ENCODE data around the gene GET3. TPM values are rescaled to one million over a fixed set of nuclear protein-coding genes. Genes with fewer than 3 reads are reported as not detected.
A peak's percentile ranks its signal among the peaks of the same experiment; 100 is the strongest.

Gene GET3
- polyA plus RNA-seq, 3 donors = 76.6 to 94.6 (median 82.7) TPM

DNA sequence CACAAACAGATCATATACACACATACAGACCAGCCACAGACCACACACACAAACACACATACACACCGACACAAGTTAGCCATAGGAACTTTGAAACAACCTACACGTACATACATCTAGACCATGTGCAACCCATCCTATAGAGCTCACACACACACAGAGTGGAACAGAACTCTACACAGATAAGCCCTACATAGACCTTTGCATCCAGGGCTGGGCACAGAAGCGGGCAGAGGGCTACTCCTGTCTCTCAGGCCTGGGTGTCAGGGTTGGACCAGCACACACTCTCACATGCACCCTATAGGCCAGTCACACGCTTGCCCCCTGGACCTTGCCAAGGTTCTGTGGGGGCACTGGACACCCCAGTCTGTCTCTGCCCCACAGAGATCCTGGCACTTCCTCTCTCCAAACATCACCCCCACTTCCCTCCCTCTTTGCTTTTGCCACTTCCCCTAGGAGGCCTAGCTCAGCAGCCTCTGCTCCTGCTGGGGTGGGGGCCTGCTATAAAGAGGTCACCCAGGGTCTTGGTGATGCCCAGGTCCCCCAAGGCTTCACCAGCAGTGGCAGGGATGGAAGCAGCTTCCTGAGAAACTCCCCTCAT, 48.2 kb downstream of the GET3 start:
- DNase-seq (ENCODE audit: extremely low read depth in 1 of 11, low read depth in 9 of 11, low spot score in 4 of 11) = no peak

DNA sequence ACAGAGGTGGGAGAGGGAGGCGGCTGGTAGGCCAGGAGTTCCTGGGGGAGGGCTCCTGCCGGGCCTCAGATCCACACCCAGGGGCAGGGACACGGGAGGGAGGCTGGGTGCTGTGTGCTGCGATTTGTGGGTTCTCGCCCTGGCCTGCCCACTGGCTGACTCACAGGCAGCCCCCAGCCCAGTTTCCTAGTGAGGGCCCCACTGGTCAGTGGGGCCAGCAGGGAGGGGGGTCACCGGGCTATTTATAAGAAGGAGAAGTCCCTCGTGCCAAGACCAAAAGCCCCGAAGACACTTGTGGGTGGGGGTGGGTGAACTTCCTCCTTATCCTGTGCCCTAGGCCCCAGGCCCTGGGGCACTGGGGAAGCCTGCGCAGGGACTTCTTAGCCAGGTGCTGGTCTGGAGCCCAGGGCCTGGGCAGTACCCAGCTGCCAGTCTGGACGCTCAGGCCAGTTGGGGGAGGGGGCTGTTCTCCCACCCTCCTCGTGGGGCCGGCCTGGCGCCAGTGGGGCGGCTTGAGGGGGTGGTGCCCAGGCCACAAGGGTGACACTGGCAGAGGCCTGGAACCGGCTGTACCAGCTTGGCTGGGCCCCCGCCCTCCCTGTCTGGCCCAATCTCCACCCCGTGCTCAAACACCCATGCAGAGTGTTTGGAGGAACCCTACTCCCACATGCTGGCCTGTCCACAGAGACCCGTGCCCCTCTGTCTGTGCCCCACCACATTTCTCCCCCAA, 49.0 kb downstream of the GET3 start:
- no peak for DNase-seq (ENCODE audit: extremely low read depth in 1 of 11, low read depth in 9 of 11, low spot score in 4 of 11)

DNA sequence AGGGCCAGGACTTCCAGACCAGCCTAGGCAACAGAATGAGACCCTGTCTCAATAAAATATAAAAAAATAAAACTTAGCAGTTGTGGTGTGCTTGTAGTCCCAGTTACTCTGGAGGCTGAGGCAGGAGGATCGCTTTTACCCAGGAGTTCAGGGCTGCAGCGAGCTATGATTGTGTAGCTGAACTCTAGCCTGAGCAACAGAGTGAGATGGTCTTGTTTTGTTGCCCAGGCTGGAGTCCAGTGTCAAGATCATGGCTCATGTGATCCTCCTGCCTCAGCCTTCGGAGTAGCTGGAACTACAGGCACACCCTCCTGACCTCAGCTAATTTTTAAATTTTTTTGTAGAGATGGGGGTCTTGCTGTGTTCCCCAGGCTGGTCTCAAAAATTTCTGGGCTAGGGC, 49.7 kb downstream of the GET3 start:
- no peak for DNase-seq (ENCODE audit: extremely low read depth in 1 of 11, low read depth in 9 of 11, low spot score in 4 of 11)

DNA sequence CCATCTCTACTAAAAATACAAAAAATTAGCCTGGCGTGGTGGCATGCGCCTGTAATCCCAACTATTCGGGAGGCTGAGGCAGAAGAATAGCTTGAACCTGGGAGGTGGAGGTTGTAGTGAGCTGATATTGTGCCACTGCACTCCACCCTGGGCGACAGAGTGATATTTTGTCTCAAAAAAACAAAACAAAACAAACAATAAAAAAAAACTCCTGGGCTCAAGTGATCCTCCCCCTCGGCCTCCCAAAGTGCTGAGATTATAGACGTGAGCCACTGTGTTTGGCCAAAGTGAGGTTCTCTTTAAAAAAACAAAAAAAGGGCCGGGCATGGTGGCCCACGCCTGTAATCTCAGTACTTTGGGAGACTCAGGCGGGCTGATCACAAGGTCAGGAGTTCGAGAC, 50.2 kb downstream of the GET3 start:
- no peak for DNase-seq (ENCODE audit: extremely low read depth in 1 of 11, low read depth in 9 of 11, low spot score in 4 of 11)

DNA sequence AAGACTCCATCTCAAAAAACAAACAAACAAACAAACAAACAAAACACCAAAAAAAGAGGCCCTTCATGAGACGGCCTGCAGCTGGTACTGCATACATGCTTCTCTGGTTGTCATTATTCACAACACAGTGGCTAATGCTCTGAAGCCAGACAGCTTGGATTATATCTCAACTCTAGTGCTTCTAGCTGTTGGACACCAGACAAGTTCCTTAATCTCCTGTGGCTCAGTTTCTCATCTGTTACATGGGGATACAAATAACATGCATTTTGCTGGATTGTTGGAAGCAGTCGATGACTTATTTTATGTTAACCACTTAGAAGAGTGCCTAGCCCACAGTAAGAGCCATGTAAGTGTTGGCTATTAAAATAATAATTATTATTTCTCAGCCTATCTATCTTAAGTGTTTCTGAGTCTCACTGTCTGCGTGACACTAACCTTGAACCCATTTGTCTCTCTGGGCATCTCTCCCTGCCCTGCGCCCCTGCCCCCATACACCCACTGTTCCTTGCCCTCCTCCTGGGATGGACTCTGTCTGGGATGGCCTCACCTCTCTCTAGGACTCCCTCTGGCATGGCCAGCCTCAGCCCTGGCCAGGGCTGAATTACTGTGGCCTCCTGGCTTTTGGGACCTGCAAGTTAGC, 50.9 kb downstream of the GET3 start:
- no peak for DNase-seq (ENCODE audit: extremely low read depth in 1 of 11, low read depth in 9 of 11, low spot score in 4 of 11)

DNA sequence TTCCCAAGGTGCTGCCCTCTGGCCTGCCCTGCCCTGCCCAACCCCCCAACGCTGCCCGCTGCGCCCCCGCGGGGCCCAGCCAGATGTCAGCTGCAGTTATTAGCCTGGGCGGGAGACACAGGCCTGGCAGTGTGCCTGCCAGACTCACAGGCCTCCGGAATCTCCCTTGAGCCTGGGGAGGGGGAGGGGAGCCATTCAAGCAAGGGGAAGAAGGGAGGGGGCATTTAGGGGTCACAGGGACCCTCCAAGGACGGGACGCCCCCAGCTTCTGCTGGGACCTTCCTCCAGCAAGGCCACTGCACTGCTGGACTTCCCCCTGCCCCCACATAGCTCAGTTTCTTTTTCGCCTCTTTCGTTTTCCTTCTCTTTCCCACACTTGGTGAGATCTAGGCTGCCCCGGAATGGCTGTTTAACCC, 51.4 kb downstream of the GET3 start:
- no peak for DNase-seq (ENCODE audit: extremely low read depth in 1 of 11, low read depth in 9 of 11, low spot score in 4 of 11)

DNA sequence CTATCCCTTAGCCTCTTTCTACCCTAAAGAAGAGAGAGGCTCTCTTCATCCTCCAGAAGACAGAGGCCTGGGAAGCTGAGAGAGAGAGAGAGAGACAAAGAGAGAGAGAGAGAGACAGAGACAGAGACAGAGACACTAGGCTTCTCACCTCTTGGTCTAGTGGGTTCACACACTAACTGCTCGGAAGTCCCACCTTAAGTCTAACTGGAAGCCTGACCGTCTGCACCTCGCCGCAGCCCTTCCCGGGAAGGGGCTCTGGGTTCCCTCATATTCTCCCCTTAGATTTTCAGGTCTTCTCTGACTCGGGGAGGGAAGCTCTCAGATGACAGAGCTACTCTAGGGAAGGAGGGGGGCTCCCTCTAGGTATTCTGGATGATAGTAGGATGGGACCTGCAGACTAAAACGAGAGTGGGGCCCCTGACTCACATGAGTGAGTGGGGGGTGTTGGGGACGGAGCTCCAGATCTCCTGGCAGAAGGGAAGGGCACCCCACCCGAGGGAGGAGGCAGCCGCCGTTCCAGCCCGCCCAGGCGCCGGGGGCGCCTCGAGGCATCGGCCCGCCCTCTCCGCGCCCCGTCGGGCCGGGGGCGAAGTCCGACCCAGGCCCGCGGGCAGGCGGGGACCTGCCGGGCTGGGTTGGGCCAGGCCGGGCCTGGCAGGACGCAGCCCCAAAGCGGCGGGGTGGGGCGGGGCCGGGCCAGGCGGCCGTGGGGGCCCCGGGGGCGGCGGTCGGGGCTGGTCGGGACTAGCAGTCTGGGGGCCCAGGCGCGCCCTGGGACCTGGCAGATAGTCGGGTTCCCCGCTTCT, 52.0 kb downstream of the GET3 start:
- DNase-seq (ENCODE audit: extremely low read depth in 1 of 11, low read depth in 9 of 11, low spot score in 4 of 11) = no peak

DNA sequence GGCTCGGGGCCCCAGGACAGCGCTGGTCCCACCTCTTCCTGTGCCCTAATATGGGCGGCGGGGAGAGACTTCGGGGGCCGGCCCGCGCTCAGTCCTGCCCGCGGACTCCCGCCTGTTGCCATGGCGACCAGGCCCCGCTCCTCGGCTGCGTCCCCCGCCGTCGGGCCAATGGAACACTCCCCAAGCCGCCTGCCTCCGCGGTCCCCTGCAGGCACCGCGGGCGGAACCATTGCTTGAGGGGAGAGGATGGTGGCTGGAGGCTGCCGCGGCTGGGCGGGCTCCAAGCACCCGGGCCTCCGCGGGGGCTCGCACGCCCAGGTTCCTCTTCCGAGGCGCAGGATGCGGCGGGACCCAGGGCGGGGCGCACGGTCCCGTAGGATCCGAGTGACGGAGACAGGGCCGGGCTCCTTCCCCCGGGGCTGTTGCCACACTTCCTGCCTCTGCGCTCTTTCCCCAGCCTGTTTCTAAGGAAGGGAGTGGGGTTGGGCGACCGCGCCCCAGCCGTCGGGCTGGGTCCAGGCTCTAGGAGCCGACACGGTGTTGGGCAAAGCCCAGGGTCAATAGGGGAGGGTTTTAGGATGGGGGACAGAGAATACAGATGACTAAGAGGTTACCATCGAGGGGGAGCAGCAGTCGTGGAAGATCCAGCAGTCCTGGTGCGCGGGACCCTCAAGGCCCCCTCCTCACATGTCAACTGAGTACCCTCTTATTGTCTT, 52.8 kb downstream of the GET3 start:
- DNase-seq (ENCODE audit: extremely low read depth in 1 of 11, low read depth in 9 of 11, low spot score in 4 of 11) = peak in 8 of 11 donors; percentile 90 to 95 (median 92)

DNA sequence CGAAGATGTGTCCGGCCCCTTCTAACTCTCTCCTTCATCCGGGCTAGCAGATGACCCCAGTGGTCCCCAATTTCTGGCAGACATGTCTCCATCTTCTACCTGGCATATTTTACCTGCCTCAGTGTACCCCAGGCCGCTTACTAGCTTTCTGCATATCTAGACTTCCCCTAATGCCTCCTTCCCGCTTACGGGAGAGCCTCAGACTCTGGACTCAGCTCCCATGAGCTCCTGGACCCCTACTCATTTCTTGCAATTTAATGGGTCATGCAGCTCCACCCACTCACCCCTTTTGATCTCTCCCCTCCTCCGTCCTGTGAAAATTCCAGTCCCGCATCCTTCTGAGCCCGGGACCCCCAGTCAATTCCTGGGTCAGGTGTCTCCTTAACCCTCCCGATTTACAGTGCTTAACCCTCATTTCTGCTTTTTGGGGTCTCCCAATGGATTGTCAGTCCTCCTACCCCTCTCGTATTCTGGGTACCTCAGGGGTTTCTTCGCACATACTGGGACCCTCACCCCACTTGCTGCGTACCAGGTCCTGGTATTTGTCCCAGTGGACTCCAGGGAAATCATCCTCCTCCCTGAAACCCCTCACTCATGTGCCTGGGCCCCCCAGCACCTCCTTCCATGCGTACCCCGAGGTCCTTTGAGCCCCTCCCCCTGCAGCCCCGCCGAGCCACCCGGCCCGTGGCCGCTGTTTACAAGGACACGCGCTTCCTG, 53.5 kb downstream of the GET3 start:
- DNase-seq (ENCODE audit: extremely low read depth in 1 of 11, low read depth in 9 of 11, low spot score in 4 of 11) = no peak

DNA sequence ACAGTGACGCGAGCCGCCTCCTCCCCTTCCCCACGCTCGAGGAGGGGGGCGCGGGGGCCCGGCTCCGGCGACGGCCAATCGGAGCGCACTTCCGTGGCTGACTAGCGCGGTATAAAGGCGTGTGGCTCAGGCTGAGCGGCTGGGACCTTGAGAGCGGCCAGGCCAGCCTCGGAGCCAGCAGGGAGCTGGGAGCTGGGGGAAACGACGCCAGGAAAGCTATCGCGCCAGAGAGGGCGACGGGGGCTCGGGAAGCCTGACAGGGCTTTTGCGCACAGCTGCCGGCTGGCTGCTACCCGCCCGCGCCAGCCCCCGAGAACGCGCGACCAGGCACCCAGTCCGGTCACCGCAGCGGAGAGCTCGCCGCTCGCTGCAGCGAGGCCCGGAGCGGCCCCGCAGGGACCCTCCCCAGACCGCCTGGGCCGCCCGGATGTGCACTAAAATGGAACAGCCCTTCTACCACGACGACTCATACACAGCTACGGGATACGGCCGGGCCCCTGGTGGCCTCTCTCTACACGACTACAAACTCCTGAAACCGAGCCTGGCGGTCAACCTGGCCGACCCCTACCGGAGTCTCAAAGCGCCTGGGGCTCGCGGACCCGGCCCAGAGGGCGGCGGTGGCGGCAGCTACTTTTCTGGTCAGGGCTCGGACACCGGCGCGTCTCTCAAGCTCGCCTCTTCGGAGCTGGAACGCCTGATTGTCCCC, 54.2 kb downstream of the GET3 start, which contains the start of gene JUNB:
JUNB (plus strand) TSS at position 142 of the 706 bp plus-strand sequence; CDS start at position 428, 286 bp downstream.
- peak in 7 of 11 donors; percentile 87 to 93 (median 92) for DNase-seq (ENCODE audit: extremely low read depth in 1 of 11, low read depth in 9 of 11, low spot score in 4 of 11)

DNA sequence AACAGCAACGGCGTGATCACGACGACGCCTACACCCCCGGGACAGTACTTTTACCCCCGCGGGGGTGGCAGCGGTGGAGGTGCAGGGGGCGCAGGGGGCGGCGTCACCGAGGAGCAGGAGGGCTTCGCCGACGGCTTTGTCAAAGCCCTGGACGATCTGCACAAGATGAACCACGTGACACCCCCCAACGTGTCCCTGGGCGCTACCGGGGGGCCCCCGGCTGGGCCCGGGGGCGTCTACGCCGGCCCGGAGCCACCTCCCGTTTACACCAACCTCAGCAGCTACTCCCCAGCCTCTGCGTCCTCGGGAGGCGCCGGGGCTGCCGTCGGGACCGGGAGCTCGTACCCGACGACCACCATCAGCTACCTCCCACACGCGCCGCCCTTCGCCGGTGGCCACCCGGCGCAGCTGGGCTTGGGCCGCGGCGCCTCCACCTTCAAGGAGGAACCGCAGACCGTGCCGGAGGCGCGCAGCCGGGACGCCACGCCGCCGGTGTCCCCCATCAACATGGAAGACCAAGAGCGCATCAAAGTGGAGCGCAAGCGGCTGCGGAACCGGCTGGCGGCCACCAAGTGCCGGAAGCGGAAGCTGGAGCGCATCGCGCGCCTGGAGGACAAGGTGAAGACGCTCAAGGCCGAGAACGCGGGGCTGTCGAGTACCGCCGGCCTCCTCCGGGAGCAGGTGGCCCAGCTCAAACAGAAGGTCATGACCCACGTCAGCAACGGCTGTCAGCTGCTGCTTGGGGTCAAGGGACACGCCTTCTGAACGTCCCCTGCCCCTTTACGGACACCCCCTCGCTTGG, 55.0 kb downstream of the GET3 start:
- no peak for DNase-seq (ENCODE audit: extremely low read depth in 1 of 11, low read depth in 9 of 11, low spot score in 4 of 11)

DNA sequence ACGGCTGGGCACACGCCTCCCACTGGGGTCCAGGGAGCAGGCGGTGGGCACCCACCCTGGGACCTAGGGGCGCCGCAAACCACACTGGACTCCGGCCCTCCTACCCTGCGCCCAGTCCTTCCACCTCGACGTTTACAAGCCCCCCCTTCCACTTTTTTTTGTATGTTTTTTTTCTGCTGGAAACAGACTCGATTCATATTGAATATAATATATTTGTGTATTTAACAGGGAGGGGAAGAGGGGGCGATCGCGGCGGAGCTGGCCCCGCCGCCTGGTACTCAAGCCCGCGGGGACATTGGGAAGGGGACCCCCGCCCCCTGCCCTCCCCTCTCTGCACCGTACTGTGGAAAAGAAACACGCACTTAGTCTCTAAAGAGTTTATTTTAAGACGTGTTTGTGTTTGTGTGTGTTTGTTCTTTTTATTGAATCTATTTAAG, 55.6 kb downstream of the GET3 start:
- no peak for DNase-seq (ENCODE audit: extremely low read depth in 1 of 11, low read depth in 9 of 11, low spot score in 4 of 11)

DNA sequence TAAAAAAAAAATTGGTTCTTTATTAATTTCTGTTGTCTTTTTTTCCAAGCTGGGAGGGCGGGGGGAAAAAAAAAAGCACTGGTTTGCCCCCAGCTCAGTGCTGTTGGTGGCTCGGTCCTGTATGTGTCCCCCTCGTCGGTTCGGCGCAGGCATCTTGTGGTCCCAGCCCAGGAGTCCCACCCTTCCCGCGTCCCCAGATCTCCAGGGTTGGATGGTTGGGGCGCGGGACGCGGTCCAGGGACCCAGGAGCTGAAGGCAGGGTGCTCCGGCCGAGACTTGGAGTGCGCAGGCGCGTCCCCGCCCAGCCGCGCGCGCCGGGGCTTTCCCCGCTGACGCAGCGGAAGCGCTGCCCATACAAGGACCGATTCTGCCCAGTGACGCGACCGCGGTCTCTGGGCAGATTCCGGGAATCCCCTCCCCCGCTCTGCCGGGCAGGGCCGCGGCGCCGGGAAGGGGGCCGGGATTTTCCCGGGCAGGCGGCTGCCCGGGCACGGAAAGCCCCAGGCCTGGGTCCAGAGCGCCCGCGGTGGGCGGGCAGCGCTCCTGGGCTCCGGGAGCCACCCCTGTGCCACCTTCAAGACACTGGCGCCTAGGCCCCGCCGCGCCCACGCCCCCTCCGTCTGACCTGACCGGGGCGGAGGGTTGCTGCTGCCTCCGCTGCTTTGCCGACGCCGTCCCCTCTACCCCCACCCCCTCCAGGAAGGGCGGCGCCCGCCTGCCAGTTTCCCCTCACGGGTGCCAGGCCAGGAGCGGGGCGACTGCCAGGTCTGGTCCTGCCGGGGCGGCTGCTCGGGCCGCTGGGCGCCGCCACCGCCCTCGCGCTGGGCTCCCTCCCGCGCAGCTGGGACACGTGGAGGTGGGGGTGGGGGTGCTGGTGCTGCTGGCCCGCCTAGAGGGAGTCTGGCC, 56.2 kb downstream of the GET3 start:
- peak in 7 of 11 donors; percentile 89 to 93 (median 91) for DNase-seq (ENCODE audit: extremely low read depth in 1 of 11, low read depth in 9 of 11, low spot score in 4 of 11)

DNA sequence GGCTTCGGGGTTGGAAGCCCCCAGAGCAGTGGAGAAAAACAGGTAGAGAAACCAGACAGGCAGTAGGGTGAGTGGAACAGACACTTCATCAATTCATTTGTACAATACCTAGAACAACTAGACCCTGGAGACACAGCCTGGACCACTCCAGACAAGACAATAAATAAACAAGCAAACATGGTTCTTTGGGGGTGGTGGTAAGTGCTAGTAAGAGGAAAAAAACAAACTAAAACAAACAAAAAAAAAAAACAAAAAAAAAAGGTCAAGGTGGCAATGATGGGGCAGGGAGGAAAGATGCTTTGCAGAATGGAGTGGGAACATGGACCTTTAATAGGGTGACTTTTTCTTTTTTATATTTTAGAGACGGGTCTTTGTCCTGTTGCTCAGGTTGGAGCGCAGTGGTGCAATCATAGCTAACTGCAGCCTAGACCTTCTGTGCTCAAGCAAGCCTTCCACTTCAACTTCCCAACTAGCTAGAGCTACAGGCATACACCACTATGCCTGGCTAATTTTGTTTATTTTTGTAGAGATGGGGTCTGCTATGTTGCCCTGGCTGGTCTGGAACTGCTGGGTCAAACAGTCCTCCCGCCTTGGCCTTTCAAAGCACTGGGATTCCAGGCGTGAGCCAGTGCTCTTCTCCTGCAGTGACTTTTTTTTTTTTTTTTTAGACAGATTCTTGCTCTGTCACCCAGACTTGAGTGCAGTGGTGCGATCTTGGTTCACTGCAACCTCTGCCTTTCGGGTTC, 57.1 kb downstream of the GET3 start:
- no peak for DNase-seq (ENCODE audit: extremely low read depth in 1 of 11, low read depth in 9 of 11, low spot score in 4 of 11)

DNA sequence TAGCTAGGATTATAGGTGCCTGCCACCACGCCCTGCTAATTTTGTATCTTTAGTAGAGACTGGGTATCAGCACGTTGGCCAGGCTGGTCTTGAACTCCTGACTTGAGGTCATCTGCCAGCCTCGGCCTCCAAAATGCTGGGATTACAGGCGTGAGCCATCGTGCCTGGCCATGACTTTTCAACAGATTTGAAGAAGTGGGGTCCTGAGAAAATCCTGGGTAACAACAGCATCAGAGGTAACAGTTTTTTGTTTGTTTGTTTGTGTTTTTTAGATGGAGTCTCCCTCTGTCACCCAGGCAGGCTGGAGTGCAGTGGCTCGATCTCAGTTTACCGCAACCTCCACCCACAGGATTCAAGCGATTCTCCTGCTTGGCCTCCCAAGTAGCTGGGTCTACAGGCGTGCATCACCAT, 57.7 kb downstream of the GET3 start:
- no peak for DNase-seq (ENCODE audit: extremely low read depth in 1 of 11, low read depth in 9 of 11, low spot score in 4 of 11)

All from renal cortex interstitium (tissue), 11 donors.